ENCODE data around the gene PIK3R5. TPM values are rescaled to one million over a fixed set of nuclear protein-coding genes. Genes with fewer than 3 reads are reported as not detected.

Gene PIK3R5
- total RNA-seq, 2 experiments from 2014 or later = 0.76 to 1.5 TPM

DNA sequence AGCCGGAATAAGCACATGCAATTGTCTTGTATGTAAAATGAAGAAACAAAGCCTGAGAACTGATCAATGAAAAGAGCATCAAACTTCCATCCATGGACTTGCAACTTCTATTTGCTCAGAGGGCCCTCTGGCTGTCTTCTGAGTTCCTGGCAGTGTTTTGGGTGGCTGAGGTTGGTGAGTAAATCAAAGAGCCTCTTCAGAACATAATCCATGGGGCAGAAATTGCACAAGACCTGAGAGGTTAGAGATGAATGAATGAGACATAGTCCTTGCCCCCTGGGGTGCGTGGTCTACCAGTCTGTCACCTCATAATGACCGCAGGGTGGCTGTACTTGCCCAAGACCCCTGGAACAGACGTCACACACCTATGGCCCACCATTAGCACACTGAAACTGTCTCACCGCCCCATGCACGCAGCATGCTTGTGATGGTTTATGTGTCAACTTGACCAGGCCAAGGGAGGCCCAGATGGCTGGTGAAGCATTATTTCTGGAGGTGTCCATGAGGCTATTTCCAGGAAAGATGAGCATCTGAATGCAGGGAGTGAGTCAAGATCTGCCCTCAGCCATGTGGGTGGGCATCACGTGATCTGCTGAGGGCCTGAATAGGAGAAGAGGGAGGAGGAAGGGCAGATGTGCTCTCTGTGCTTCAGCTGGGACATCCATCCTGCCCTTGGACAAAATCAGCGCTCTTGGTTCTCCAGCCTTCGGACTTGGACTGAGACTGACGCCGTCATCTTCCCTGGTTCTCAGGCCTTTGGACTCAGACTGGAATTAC lies 106.3 kb downstream of the PIK3R5 start:
- Histone ChIP-seq H3K36me3 (ENCODE audit: insufficient read depth, low read length) (no peaks in the 10 kb centered on the region), H3K9me3 (ENCODE audit: low read length) (no peaks in the 10 kb centered on the region), H3K27ac (ENCODE audit: low read depth, low read length, poor library complexity, severe bottlenecking) (no peak overlapping the region), H3K4me2 (ENCODE audit: low read length) (no peak overlapping the region), H2AFZ (ENCODE audit: low read length) (no peak overlapping the region), H3K4me3 (ENCODE audit: low read depth, low read length, poor library complexity, severe bottlenecking) (no peak overlapping the region), H3K79me2 (ENCODE audit: insufficient read depth, low read depth, low read length) (no peaks in the 10 kb centered on the region), H3K4me1 (ENCODE audit: insufficient read depth, low read length, poor library complexity, severe bottlenecking) (peaks cover 36% of the 10 kb centered on the region), H3K9me2 (ENCODE audit: insufficient read depth, low read length) (no peaks in the 10 kb centered on the region), H4K20me1 (ENCODE audit: insufficient read depth, low read length) (no peaks in the 10 kb centered on the region)
- TF ChIP-seq EZH2phosphoT487 (IDR thresholded peaks at IDR 0.05; ENCODE audit: borderline replicate concordance, low read depth, low read length) = no peak
- TF ChIP-seq, protein P1, sequence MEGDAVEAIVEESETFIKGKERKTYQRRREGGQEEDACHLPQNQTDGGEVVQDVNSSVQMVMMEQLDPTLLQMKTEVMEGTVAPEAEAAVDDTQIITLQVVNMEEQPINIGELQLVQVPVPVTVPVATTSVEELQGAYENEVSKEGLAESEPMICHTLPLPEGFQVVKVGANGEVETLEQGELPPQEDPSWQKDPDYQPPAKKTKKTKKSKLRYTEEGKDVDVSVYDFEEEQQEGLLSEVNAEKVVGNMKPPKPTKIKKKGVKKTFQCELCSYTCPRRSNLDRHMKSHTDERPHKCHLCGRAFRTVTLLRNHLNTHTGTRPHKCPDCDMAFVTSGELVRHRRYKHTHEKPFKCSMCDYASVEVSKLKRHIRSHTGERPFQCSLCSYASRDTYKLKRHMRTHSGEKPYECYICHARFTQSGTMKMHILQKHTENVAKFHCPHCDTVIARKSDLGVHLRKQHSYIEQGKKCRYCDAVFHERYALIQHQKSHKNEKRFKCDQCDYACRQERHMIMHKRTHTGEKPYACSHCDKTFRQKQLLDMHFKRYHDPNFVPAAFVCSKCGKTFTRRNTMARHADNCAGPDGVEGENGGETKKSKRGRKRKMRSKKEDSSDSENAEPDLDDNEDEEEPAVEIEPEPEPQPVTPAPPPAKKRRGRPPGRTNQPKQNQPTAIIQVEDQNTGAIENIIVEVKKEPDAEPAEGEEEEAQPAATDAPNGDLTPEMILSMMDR (conservative IDR thresholded peaks at IDR 0.05; ENCODE audit: low read length) = no peak
- POLR2A ChIA-PET = no interaction called here
- DNase-seq (ENCODE audit: low spot score) = no peak
- intact Hi-C loops (cut with micrococcal nuclease; ENCODE audit: unreplicated experiment) = no loop called here
- CTCF ChIA-PET (ENCODE audit: unreplicated experiment) = interaction anchor here (0.6 kb wide), 1 partner anchor 58 kb away, joined by 3 read pairs; no protein-coding TSS in a partner anchor
- no TSS peak for BruUV-seq (replicated peaks)

GRCh38 chr17:8857919-8858318 lies 107.6 kb downstream of the PIK3R5 start:
- Histone ChIP-seq H3K36me3 (ENCODE audit: insufficient read depth, low read length) (no peaks in the 10 kb centered on the region), H3K27ac (ENCODE audit: low read depth, low read length, poor library complexity, severe bottlenecking) (no peak overlapping the region), H3K4me2 (ENCODE audit: low read length) (peak overlapping the region; percentile 45), H3K9me3 (ENCODE audit: low read length) (no peaks in the 10 kb centered on the region), H3K4me1 (ENCODE audit: insufficient read depth, low read length, poor library complexity, severe bottlenecking) (peaks cover 36% of the 10 kb centered on the region), H3K9me2 (ENCODE audit: insufficient read depth, low read length) (no peaks in the 10 kb centered on the region), H4K20me1 (ENCODE audit: insufficient read depth, low read length) (no peaks in the 10 kb centered on the region), H2AFZ (ENCODE audit: low read length) (no peak overlapping the region), H3K4me3 (ENCODE audit: low read depth, low read length, poor library complexity, severe bottlenecking) (peak overlapping the region; percentile 26), H3K79me2 (ENCODE audit: insufficient read depth, low read depth, low read length) (no peaks in the 10 kb centered on the region)
- peak; percentile 84 for DNase-seq (ENCODE audit: low spot score)
- no peak for TF ChIP-seq EZH2phosphoT487 (IDR thresholded peaks at IDR 0.05; ENCODE audit: borderline replicate concordance, low read depth, low read length)
- TF ChIP-seq, protein P1 (conservative IDR thresholded peaks at IDR 0.05; ENCODE audit: low read length) = no peak
- BruUV-seq (replicated peaks) = no TSS peak
- ChIA-PET CTCF (ENCODE audit: unreplicated experiment) (no interaction called here), POLR2A (interaction anchor here (0.7 kb wide), 5 partner anchors 112 to 927 kb away, joined by 3 to 8 read pairs (median 4); partner anchors contain the start of gene MYH10)
- intact Hi-C loops (cut with micrococcal nuclease; ENCODE audit: unreplicated experiment) = no loop called here

All from OCI-LY7 (cell line).